Thyroid gland (tissue), 4 donors: ENCODE results near the gene OR2H2.

Experiments used
- POLR2A ChIP-seq, 2 donors: fragments of 450-650 bp; IDR thresholded peaks; one replicate each; pipeline ENCODE4 v1.6.1; 2017; ENCODE audit warnings: antibody characterized with exemption in 2 of 2, mild to moderate bottlenecking in 2 of 2, moderate library complexity in 1 of 2
- TF ChIP-seq, protein P1 (sequence below), 6 experiments: fragments of 200-600 bp in 3 of 6; fragments of 450-650 bp in 3 of 6; sonication (generic) in 3 of 6; IDR thresholded peaks; one replicate each; pipeline ENCODE4 v1.5.1; 2016 to 2019; ENCODE audit warnings: antibody characterized with exemption in 6 of 6, mild to moderate bottlenecking in 2 of 6, inconsistent platforms in 1 of 6, moderate library complexity in 1 of 6

DNA sequence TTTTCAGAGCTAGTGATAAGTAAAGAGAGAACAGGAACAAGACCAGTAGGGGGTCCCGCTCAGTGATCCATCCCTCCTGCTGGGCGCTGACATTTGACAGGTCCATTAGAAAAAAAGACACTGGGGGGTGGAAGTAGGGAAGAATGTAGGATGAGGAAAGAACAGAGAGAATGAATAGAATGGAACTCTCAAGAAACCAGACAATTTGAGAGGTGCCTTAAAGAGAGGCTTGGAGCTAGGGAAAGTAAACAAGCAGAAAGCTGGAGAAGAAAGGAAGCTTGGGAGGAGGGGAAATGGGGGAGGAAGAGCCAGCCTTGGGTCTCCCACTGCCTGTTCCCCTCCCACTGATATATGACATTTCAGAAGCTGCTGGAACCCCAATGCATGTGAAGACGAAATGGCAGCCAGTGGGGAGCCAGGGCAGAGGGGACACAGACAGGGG is 39.6 kb downstream of the OR2H2 start:
- TF ChIP-seq, protein P1, sequence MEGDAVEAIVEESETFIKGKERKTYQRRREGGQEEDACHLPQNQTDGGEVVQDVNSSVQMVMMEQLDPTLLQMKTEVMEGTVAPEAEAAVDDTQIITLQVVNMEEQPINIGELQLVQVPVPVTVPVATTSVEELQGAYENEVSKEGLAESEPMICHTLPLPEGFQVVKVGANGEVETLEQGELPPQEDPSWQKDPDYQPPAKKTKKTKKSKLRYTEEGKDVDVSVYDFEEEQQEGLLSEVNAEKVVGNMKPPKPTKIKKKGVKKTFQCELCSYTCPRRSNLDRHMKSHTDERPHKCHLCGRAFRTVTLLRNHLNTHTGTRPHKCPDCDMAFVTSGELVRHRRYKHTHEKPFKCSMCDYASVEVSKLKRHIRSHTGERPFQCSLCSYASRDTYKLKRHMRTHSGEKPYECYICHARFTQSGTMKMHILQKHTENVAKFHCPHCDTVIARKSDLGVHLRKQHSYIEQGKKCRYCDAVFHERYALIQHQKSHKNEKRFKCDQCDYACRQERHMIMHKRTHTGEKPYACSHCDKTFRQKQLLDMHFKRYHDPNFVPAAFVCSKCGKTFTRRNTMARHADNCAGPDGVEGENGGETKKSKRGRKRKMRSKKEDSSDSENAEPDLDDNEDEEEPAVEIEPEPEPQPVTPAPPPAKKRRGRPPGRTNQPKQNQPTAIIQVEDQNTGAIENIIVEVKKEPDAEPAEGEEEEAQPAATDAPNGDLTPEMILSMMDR (IDR thresholded peaks at IDR 0.05): no peak
- TF ChIP-seq POLR2A (IDR thresholded peaks at IDR 0.05): no peak
